ENCODE results near the gene RCC1.

DNA sequence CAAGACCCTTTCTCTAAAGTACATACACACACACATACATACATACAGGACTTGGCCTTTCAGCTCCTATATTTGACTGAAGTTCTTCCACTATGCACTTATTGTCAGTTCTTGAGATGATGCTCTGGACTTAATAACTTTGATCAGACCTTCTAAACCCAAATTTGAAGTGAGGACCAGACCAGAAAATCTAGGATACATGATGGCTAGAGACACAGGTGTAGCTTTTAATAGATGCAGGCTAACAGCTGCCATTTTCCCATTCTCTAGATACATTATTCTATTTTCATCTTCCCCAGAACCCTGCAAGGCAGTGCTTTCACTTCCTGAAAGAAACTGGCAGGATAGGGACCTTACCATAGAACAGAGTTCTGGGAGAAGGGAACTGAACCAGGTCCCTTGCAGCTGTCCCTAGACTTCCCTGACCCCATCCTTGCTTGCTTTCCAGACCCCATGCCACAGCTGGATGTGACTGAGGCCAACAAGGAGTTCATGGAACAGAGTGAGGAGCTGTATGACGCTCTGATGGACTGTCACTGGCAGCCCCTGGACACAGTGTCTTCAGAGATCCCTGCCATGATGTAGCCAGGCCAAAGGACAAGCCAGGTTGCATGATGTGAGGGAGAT lies 71.3 kb downstream of the RCC1 start:
- TF ChIP-seq CTCF (conservative IDR thresholded peaks at IDR 0.05; ENCODE audit: low read depth, low read length) (no peak), EZH2 (IDR thresholded peaks at IDR 0.05; ENCODE audit: low read length, unreplicated experiment) (no peak)
